ENCODE data around the gene TRPM7.
A peak's percentile ranks its signal among the peaks of the same experiment; 100 is the strongest.

The TRPM7 gene

DNA sequence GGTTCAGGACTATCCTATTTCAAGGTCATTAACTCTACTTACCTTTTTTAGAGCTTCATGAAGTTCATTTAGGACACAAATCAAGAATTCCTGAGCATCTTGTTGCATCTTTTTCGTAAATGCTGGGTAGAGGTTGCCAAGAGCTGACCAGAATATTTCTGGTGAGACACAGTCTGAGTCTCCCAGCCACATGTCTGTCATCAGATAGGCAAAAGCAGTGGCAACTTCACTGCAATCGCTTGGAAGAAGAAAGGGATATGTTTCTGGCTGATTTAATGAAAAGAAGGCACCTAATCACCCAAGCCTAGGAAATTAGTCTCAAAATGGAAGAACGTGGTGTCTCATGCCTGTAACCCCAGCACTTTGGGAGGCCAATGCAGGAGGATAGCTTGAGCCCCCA lies 143.0 kb downstream of the TRPM7 start:
- peak overlapping the region; percentile 51 for H3K27ac Mint-ChIP-seq
- peaks cover 40% of the 10 kb centered on the region for H3K4me1 Mint-ChIP-seq
- no peak for DNase-seq
- no peak overlapping the region for H3K4me3 Mint-ChIP-seq
- H3K36me3 Mint-ChIP-seq (ENCODE audit: low read depth) = no peaks in the 10 kb centered on the region
- TF ChIP-seq, protein P1, sequence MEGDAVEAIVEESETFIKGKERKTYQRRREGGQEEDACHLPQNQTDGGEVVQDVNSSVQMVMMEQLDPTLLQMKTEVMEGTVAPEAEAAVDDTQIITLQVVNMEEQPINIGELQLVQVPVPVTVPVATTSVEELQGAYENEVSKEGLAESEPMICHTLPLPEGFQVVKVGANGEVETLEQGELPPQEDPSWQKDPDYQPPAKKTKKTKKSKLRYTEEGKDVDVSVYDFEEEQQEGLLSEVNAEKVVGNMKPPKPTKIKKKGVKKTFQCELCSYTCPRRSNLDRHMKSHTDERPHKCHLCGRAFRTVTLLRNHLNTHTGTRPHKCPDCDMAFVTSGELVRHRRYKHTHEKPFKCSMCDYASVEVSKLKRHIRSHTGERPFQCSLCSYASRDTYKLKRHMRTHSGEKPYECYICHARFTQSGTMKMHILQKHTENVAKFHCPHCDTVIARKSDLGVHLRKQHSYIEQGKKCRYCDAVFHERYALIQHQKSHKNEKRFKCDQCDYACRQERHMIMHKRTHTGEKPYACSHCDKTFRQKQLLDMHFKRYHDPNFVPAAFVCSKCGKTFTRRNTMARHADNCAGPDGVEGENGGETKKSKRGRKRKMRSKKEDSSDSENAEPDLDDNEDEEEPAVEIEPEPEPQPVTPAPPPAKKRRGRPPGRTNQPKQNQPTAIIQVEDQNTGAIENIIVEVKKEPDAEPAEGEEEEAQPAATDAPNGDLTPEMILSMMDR (IDR thresholded peaks at IDR 0.05) = no peak
- H3K9me3 Mint-ChIP-seq = no peaks in the 10 kb centered on the region
- H3K27me3 Mint-ChIP-seq (ENCODE audit: low read depth, poor library complexity) = no peaks in the 10 kb centered on the region

DNA sequence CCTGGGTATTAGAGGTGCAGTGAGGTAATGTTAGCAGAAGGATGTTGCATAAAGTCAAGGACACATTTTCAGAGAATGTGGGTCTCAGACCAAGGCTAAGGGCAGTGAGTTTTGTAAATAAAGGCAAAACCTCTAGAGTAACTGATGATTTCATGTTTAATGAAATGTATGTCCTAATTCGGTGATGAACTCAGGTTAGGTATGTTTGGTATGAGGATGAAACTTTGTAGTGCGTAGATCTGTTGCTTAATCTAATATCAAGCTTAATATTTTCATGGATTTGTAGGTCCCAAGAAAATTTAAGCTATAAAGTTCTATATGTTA lies 143.7 kb downstream of the TRPM7 start:
- TF ChIP-seq, protein P1 (IDR thresholded peaks at IDR 0.05) = no peak
- no peaks in the 10 kb centered on the region for H3K36me3 Mint-ChIP-seq (ENCODE audit: low read depth)
- peaks cover 40% of the 10 kb centered on the region for H3K4me1 Mint-ChIP-seq
- no peaks in the 10 kb centered on the region for H3K27me3 Mint-ChIP-seq (ENCODE audit: low read depth, poor library complexity)
- no peak for DNase-seq
- H3K9me3 Mint-ChIP-seq = no peaks in the 10 kb centered on the region
- no peak overlapping the region for H3K4me3 Mint-ChIP-seq
- H3K27ac Mint-ChIP-seq = no peak overlapping the region

DNA sequence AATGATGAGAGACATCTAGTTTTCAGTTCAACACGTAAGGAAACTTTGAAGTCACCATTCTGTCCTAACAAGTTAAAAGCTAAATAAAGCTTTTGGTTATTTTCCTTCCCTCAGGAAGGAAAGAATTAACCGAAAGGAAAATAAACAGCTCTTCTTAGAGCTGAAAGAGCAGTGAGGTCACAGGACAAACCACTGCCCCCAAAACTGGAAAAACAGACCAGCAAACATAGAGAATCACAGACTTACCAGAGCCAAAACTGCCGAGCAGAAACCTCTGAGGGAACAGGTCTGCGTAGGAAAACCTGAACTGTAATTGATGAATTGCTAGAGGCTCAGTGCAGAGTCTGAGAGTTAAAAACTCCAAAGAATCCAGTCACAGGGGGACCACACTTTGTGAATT lies 154.8 kb downstream of the TRPM7 start:
- Mint-ChIP-seq H3K27ac (peak overlapping the region; percentile 74), H3K36me3 (ENCODE audit: low read depth) (peaks cover 11% of the 10 kb centered on the region), H3K4me3 (no peak overlapping the region), H3K4me1 (no peaks in the 10 kb centered on the region), H3K27me3 (ENCODE audit: low read depth, poor library complexity) (peaks cover 7% of the 10 kb centered on the region), H3K9me3 (peaks cover 5% of the 10 kb centered on the region)
- no peak for DNase-seq
- TF ChIP-seq, protein P1 (IDR thresholded peaks at IDR 0.05) = no peak

DNA sequence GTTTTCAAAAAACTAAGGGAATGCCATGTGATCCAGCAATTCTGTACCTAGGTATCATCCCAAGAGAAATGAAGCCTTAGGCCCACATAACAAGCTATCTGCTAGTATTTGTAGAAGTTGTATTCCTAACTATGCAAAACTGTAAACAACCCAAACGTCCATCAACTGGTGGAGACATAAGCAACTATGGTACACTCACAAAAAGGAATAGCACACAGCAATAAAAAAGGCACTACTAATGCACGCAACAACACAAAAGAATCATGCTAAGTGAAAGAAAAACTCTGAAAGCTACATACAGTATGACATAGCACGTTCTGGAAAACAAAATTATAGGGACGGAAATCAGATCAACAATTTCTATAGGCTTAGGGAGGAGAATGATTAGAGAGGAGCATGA lies 155.4 kb downstream of the TRPM7 start:
- TF ChIP-seq, protein P1 (IDR thresholded peaks at IDR 0.05) = no peak
- Mint-ChIP-seq H3K27me3 (ENCODE audit: low read depth, poor library complexity) (peaks cover 7% of the 10 kb centered on the region), H3K27ac (peak overlapping the region; percentile 26), H3K4me1 (no peaks in the 10 kb centered on the region), H3K36me3 (ENCODE audit: low read depth) (peaks cover 11% of the 10 kb centered on the region), H3K9me3 (peaks cover 5% of the 10 kb centered on the region), H3K4me3 (no peak overlapping the region)
- no peak for DNase-seq

DNA sequence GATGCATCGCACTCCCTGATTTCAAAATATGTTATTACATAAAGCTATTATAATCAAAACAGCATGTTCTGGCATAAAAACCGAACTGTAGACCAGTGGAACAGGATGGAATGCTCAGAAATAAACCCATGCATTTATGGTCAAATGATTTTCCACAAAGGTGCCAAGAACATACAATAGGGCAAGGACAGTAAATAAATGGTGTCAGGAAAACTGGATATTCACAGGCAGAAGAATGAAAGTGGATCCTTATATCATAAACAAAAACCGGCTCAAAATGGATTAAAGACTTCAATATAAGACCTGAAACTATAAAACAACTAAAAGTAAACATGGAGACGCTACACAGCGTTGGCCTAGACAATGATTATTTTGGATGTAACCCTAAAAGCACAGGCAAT lies 162.7 kb downstream of the TRPM7 start:
- Mint-ChIP-seq H3K9me3 (peaks cover 7% of the 10 kb centered on the region), H3K27me3 (ENCODE audit: low read depth, poor library complexity) (no peaks in the 10 kb centered on the region), H3K27ac (no peak overlapping the region), H3K36me3 (ENCODE audit: low read depth) (no peaks in the 10 kb centered on the region), H3K4me1 (no peaks in the 10 kb centered on the region), H3K4me3 (no peak overlapping the region)
- TF ChIP-seq, protein P1 (IDR thresholded peaks at IDR 0.05) = no peak
- no peak for DNase-seq

DNA sequence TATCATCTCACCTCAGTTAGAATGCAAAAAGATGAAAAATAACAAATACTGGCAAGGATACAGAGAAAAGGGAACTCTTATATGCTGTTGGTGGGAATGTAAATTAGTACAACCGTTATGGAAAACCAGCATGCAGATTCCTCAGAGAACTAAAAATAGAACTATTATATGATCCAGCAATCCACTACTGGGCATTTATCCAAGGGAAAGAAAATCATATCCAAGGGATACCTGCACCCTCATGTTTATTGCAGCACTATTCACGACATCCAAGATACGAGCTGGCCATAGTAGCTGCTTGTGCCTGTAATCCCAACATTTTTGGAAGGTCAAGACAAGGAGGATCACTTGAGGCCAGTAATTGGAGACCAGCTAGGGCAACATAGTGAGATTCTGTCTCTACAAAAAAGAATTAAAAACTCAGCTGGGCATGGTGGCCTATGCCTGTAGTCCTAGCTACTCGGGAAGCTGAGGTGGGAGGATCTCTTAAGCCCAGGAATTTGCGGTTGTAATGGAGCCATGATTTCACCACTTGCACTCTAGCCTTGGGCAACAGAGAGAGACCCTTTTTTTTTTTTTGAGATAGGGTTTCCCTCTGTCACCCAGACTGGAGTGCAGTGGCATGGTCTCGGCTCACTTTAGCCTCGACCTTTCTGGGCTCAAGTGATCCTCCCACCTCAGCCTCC lies 166.7 kb downstream of the TRPM7 start:
- H3K27me3 Mint-ChIP-seq (ENCODE audit: low read depth, poor library complexity) = no peaks in the 10 kb centered on the region
- H3K4me1 Mint-ChIP-seq = no peaks in the 10 kb centered on the region
- H3K27ac Mint-ChIP-seq = no peak overlapping the region

More for the DNA sequence above, 166.7 kb downstream of the TRPM7 start:
- H3K36me3 Mint-ChIP-seq (ENCODE audit: low read depth) = peaks cover 5% of the 10 kb centered on the region
- H3K9me3 Mint-ChIP-seq = peaks cover 31% of the 10 kb centered on the region
- H3K4me3 Mint-ChIP-seq = no peak overlapping the region
- no peak for DNase-seq
- TF ChIP-seq, protein P1 (IDR thresholded peaks at IDR 0.05) = no peak
